ENCODE data around the gene POU3F1.

Gene POU3F1

DNA sequence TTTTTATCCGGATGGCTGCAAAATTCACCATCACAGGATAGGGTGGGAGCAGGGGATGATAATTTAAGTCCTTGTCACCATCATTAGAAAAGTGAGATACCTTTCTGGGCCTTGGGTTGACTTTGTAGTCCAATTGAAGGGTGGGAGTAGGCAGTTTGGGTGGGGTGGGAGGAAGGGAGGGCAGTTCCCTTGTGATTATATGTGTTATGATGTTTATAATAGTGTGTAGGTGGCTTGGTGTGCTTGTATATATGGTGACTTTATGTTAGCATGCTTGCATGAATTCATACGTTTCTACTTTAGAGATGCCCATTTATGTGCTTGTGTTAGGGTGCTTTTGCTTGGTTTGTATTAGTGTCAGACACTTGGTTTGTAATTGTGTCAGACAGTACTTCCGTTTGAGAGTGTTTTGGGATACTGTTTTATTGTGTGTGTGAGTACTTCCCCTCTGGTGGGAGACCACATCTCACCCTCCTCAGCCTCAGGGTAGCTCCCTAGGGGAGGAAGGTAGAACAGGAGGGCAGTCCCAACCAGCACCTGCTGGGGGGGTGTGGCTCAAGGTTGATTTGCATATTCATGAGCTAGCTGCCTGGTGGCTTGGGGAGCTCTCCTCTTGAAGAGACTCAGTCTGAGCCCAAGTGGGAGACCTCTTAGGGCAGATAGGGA lies 6.3 kb upstream of the POU3F1 start (continued):
- TF ChIP-seq, protein P1, sequence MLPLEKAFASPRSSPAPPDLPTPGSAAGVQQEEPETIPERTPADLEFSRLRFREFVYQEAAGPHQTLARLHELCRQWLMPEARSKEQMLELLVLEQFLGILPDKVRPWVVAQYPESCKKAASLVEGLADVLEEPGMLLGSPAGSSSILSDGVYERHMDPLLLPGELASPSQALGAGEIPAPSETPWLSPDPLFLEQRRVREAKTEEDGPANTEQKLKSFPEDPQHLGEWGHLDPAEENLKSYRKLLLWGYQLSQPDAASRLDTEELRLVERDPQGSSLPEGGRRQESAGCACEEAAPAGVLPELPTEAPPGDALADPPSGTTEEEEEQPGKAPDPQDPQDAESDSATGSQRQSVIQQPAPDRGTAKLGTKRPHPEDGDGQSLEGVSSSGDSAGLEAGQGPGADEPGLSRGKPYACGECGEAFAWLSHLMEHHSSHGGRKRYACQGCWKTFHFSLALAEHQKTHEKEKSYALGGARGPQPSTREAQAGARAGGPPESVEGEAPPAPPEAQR (tag by site-specific recombination; IDR thresholded peaks at IDR 0.05): no peak
- TF ChIP-seq ZNF155 (tag by site-specific recombination; IDR thresholded peaks at IDR 0.05) (no peak), ZNF211 (tag by site-specific recombination; IDR thresholded peaks at IDR 0.05; ENCODE audit: low read depth) (no peak), ZNF223 (tag by site-specific recombination; IDR thresholded peaks at IDR 0.05) (no peak), ZFHX2 (tag by site-specific recombination; conservative IDR thresholded peaks at IDR 0.05) (peak; percentile 88), KLF10 (tag by site-specific recombination; IDR thresholded peaks at IDR 0.05) (no peak)
- TF ChIP-seq, protein P2, sequence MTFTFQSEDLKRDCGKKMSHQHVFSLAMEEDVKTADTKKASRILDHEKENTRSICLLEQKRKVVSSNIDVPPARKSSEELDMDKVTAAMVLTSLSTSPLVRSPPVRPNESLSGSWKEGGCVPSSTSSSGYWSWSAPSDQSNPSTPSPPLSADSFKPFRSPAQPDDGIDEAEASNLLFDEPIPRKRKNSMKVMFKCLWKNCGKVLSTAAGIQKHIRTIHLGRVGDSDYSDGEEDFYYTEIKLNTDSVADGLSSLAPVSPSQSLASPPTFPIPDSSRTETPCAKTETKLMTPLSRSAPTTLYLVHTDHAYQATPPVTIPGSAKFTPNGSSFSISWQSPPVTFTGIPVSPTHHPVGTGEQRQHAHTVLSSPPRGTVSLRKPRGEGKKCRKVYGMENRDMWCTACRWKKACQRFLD (tag by site-specific recombination; IDR thresholded peaks at IDR 0.05): no peak

DNA sequence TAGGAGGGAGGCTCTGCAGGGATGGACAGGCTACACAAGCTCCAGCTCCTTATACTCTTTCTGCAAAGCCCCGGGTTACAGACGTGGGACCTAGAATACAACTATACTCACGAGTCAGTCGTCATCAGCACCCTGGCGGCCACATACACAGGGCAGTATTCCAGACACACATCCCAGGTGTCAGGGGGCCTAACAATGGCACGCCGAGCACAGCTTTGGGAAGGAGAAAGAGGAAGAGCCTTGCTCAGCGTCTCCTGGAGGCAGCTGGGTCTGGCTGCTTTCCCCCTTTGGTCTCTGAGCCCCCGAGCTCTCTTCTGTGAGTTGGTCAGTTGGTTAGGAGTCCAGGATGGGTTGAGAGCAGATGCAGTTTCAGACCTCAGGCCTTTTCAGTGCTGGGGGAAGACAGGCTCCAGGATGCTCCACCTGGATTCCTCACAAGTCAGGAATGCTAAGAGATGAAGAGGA lies 4.5 kb upstream of the POU3F1 start:
- no peak for TF ChIP-seq ZNF2 (tag by site-specific recombination; IDR thresholded peaks at IDR 0.05)
- TF ChIP-seq SP2 (tag by site-specific recombination; IDR thresholded peaks at IDR 0.05): no peak
- no peak for TF ChIP-seq ZNF561 (tag by site-specific recombination; IDR thresholded peaks at IDR 0.05; ENCODE audit: borderline replicate concordance)
- TF ChIP-seq TRIM28 (IDR thresholded peaks at IDR 0.05; ENCODE audit: borderline replicate concordance, low read length): no peak
- TF ChIP-seq EGR2 (tag by site-specific recombination; IDR thresholded peaks at IDR 0.05; ENCODE audit: low read depth): 0 out of 2 replicates have a peak, but pooled peaks have one; percentile 4
- no peak for TF ChIP-seq ZNF404 (tag by site-specific recombination; IDR thresholded peaks at IDR 0.05)
- TF ChIP-seq, protein P3, sequence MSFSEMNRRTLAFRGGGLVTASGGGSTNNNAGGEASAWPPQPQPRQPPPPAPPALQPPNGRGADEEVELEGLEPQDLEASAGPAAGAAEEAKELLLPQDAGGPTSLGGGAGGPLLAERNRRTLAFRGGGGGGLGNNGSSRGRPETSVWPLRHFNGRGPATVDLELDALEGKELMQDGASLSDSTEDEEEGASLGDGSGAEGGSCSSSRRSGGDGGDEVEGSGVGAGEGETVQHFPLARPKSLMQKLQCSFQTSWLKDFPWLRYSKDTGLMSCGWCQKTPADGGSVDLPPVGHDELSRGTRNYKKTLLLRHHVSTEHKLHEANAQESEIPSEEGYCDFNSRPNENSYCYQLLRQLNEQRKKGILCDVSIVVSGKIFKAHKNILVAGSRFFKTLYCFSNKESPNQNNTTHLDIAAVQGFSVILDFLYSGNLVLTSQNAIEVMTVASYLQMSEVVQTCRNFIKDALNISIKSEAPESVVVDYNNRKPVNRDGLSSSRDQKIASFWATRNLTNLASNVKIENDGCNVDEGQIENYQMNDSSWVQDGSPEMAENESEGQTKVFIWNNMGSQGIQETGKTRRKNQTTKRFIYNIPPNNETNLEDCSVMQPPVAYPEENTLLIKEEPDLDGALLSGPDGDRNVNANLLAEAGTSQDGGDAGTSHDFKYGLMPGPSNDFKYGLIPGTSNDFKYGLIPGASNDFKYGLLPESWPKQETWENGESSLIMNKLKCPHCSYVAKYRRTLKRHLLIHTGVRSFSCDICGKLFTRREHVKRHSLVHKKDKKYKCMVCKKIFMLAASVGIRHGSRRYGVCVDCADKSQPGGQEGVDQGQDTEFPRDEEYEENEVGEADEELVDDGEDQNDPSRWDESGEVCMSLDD (tag by site-specific recombination; IDR thresholded peaks at IDR 0.05): no peak
- no peak for TF ChIP-seq KLF10 (tag by site-specific recombination; IDR thresholded peaks at IDR 0.05)

DNA sequence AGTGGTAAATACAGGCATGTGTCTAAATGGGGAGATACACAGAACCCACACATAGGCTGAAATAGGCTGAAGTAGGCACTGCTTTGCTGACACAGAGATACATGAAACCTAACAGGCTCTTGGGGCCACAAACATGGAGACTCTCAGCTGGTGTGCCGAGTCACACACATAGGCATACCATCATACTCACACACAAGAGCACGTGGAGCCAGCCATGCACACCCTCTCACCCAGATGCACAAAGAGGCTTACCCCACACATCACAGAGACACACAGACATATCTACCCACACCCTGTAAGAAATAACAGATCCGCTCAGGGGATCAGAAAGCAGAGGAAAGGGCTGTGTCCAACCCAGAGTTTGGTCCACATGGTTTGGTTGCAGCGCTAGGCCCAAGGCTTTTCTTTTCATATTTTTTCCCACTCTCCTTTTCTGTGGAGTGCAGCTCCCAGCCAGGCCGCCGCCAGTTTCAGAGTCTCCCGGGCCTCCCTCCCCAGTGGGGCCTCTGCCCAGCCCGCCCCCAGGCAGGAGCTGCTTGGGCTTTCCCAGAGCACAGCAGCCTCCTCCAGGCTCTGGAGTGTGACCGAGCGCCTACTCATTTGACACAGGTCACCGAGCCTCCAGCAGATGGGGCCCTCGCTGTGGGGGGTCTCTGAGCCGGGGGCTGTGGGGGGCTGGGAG lies 3.9 kb upstream of the POU3F1 start:
- ChIA-PET CTCF (interaction anchor here (0.5 kb wide), 1 partner anchor 25 kb away, joined by 3 read pairs; no protein-coding TSS in a partner anchor), POLR2A (interaction anchor here (0.7 kb wide), 1 partner anchor 25 kb away, joined by 3 read pairs; no protein-coding TSS in a partner anchor)
- no peak overlapping the region for H3K27ac ChIP-seq (ENCODE audit: extremely low read depth, low read depth, low read length)
- no peaks in the 10 kb centered on the region for H3K36me3 ChIP-seq (ENCODE audit: control insufficient read depth in 2 of 2, insufficient read depth in 1 of 2, low read length in 2 of 2)
- H3K9me3 ChIP-seq (ENCODE audit: control insufficient read depth, insufficient read depth, low read depth, low read length): no peaks in the 10 kb centered on the region
- no peak overlapping the region for H3K4me3 ChIP-seq (ENCODE audit: low read depth, low read length)
- H3K4me1 ChIP-seq (ENCODE audit: control insufficient read depth, insufficient read depth, low read length): no peaks in the 10 kb centered on the region
- no peak for TF ChIP-seq ZNF175 (tag by site-specific recombination; IDR thresholded peaks at IDR 0.05)
- no peak for TF ChIP-seq ZNF394 (tag by site-specific recombination; IDR thresholded peaks at IDR 0.05; ENCODE audit: borderline replicate concordance)
- TF ChIP-seq, protein P2 (tag by site-specific recombination; IDR thresholded peaks at IDR 0.05): no peak
- TF ChIP-seq, protein P4, sequence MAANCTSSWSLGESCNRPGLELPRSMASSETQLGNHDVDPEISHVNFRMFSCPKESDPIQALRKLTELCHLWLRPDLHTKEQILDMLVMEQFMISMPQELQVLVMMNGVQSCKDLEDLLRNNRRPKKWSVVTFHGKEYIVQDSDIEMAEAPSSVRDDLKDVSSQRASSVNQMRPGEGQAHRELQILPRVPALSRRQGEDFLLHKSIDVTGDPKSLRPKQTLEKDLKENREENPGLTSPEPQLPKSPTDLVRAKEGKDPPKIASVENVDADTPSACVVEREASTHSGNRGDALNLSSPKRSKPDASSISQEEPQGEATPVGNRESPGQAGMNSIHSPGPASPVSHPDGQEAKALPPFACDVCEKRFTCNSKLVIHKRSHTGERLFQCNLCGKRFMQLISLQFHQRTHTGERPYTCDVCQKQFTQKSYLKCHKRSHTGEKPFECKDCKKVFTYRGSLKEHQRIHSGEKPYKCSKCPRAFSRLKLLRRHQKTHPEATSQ (tag by site-specific recombination; IDR thresholded peaks at IDR 0.05): no peak
- no peak for TF ChIP-seq ZXDB (tag by site-specific recombination; IDR thresholded peaks at IDR 0.05)
- TF ChIP-seq KLF16 (tag by site-specific recombination; IDR thresholded peaks at IDR 0.05): no peak
- TF ChIP-seq EGR2 (tag by site-specific recombination; IDR thresholded peaks at IDR 0.05; ENCODE audit: low read depth): peak; percentile 89
- TF ChIP-seq ZNF843 (tag by site-specific recombination; IDR thresholded peaks at IDR 0.05): no peak
- no peak for TF ChIP-seq ZNF391 (tag by site-specific recombination; IDR thresholded peaks at IDR 0.05; ENCODE audit: borderline replicate concordance, low read depth)
- TF ChIP-seq ZNF549 (tag by site-specific recombination; IDR thresholded peaks at IDR 0.05): no peak
- TF ChIP-seq ZFHX2 (tag by site-specific recombination; conservative IDR thresholded peaks at IDR 0.05): peak; percentile 90

More for the DNA sequence above, 4.5 kb upstream of the POU3F1 start:
- H3K27ac ChIP-seq (ENCODE audit: extremely low read depth, low read depth, low read length): no peak overlapping the region
- POLR2A ChIA-PET: no interaction called here
- H3K9me3 ChIP-seq (ENCODE audit: control insufficient read depth, insufficient read depth, low read depth, low read length): no peaks in the 10 kb centered on the region
- H3K4me1 ChIP-seq (ENCODE audit: control insufficient read depth, insufficient read depth, low read length): no peaks in the 10 kb centered on the region
- CTCF ChIA-PET: interaction anchor here (0.5 kb wide), 1 partner anchor 24 kb away, joined by 3 read pairs; no protein-coding TSS in a partner anchor
- no peak overlapping the region for H3K4me3 ChIP-seq (ENCODE audit: low read depth, low read length)
- no peaks in the 10 kb centered on the region for H3K36me3 ChIP-seq (ENCODE audit: control insufficient read depth in 2 of 2, insufficient read depth in 1 of 2, low read length in 2 of 2)
